Activated T-cell treated with anti-CD3 and anti-CD28 coated beads for 48 hours (primary cell): ENCODE measurements around the gene OR52E2.
"Not testable (repeated sequence)": the region's sequence is repeated elsewhere in the genome, so short reads cannot be mapped to it uniquely, and the experiment has no call there.

Experiments
- DNase-seq: peaks from one replicate; pipeline ENCODE4 v3.0.0-alpha.2; 2020; ENCODE audit warnings: low read depth

The OR52E2 gene

DNA sequence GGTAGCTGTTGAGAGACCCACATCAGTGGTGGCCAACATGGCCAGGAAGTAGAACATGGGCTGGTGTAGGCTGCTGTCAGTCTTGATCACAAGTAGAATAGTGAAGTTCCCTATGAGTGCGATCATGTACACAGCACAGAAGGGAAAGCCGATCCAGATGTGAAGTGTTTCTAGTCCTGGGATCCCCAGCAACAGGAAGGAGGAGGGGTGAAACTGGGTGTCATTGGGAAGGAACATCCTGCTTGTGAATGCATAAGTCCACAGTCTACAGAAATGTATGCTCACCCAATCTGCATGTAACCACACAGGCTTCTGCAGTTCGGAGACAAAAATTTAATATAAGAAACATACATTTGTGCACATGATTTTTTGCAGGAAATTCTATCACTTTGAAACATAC is at the start of gene OR52E2:
Gene OR52E2 (minus strand): TSS at position 237 of the 400 bp plus-strand sequence. CDS start 0 bp downstream, at position 237.
- no peak for DNase-seq

DNA sequence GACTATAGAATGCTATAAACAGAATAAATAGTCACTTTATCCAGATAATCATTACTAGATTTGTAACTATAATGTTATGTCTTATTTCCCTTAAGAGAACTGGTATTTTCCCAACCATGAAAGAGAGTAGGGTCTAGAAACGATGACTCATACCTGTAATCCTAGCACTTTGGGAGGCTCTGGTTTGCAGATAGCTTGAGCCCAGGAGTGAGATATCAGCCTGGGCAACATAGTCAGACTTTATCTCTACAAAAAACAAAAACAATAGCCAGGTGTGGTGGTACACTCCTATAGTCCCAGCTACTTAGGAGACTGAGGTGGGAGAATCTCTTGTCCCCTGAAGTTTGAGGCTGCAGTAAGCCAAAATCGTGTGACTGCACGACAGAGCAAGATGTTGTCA is 47.9 kb upstream of the OR52E2 start:
- DNase-seq, result no peak

DNA sequence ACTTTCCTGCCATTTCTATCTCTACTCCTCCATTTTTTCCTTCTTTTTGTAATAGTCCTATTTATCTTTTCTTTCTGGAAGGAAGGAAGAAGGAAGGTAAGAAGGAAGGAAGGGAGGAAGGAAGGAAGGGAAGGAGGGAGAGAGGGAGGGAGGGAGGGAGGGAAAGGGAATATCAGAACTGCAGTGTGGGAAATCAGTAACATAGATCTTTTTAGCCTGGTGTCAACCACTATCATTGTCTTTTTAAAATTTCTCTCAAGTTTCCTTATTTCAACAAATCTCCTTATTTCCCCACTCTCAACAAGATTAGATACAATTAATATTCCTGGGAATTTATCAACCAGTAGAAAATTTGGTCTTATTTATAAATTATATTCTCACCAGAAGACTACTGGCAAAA is 43.6 kb upstream of the OR52E2 start:
- DNase-seq, result no peak

DNA sequence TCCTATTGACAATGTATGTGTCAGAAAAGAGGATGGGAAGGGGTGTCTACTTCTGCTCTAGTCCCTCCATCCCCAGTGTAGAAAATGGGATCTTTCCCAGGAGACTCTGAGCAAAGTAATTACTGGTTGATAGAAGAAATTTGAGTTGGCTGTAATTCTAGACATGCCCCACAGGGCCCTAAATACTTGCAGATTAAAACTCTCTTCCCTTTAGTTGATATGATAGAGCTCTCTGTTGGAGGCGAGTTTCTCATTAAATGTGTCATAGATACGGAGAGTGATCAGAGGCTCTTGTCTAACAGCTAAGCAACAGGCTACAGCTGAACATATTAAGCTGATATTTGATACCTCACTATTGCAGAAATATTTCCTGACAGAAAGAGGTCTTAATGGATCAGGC is 42.8 kb upstream of the OR52E2 start:
- no peak for DNase-seq

DNA sequence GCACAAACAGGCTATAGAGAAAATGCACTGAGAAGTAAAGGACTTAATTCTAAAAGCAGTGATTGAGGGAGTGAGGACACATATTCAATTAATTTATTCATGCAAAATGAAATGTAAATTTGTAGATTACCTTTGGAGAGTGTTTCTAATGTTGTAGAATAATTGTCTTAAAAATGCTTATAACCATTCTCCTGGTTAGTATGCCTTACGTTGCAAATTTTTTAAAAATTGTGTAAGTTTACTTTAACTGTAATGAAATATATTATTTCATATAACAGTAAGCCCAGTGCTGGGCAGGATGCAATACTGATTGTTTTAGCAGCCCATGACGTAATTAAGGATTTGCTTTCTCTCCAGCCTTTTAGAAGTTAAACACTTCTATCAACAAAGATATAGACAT is 36.6 kb upstream of the OR52E2 start:
- DNase-seq, result no peak

DNA sequence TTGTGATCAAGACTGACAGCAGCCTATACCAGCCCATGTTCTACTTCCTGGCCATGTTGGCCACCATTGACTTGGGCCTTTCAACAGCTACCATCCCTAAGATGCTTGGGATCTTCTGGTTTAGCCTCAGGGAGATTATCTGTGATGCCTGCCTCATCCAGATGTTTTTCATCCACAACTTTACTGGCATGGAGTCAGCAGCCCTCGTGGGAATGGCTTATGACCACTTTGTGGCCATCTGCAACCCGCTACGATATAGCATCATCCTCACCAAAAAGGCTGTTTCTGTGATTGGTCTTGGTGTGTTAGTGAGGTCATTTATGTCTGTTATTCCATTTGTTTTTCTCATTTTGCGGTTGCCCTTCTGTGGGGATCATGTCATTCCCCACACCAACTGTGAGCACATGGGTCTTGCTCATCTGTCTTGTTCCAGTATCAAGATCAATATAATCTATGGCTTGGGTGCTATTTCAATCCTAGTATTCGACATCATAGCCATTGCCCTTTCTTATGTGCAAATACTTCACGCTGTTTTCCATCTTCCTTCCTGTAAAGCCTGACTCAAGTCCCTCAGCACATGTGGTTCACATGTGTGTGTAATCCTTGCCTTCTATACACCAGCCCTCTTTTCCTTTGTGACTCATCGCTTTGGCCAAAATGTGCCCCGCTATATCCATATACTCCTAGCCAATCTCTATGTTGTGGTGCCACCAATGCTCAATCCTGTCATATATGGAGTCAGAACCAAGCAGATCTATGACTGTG is 33.6 kb upstream of the OR52E2 start:
- no peak for DNase-seq

DNA sequence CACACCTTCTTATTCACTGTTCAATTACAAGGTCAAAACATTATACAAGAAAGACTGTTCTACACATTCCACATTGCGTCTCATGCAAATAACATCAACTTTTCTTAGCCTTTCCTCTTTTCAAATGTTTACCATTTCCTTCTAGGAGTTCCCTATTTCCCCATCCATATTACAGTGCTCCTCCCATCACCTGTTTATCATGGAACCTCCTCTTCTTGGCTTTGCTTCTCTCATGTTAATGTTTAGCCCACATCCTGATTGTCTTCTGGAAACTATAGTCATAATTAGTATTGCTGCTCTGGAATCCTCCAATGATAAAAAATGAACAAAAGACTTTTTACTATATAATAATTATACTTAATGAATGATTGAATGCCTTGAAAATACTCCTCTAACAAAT is 31.2 kb upstream of the OR52E2 start:
- no peak for DNase-seq

DNA sequence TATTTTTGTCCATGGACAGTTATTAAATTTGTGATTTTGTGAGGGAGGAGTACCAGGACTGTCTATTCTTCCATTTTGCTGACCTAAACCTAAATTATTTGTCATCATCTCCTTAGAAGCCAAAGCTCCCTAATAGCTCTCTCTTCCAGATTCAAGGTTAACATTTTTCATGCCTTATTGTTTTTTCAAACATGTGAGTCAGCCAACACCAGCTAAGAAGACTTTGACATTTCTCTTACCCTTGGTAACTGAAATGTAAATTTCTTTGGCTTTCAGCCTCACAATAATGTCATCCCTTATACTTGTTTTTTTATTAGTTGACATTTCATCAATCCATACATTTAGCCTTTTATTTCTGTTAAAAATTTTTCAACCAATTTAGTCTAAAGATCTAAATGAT is 29.1 kb upstream of the OR52E2 start:
- no peak for DNase-seq

DNA sequence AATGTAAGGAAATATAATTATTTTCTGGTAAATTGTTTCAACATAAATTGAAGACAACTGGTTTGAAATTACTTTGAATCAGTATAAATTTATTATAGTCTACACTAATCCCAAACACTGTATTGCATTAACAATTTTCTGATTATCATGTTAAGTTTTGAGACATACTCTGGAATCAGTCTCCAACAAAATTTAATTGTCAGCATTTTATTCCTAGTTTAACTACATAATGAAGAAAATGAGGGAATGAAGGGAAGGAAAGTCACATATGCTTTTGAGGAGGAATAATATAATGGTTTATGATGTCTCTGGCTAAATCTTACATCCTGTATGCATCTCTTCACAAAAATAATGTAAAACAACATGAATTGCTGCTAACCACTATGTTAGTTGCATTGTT is 24.2 kb upstream of the OR52E2 start:
- no peak for DNase-seq

DNA sequence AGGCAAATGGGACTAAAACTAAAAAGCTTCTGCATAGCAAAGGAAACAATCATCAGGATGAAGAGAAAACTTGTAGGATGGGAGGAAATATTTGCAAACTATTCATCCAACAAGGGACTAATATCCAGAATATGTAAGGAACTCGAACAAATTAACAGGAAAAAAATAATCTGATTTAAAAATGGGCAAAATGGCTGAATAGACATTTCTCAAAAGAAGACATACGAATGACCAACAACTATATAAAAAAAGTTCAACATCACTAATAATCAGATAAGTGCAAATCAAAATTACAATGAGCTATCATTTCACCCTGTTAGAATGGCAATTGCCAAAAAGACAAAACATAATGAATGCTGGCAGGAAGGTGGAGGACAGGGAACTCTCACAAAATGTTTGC is 22.0 kb upstream of the OR52E2 start:
- DNase-seq, result no peak

DNA sequence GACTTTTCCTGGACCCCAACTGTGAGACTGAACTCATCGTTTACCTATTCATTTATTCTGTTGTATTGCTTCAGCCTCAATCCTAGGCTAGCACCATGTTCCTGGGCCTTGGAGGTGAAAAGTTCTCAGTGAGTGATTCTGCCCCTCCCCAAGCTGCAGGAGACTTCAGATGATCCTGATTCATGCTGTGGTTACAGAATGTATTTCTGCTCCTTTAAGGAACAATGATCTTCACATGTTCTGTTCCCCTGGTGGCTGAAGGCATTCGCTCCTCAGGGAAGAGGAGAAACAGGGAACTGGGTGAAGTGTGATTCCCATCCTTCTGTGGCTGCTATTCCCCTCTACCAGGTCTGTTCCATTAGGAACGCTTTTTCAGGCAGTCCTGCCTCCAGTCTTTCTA is 12.4 kb upstream of the OR52E2 start:
- DNase-seq, result no peak

DNA sequence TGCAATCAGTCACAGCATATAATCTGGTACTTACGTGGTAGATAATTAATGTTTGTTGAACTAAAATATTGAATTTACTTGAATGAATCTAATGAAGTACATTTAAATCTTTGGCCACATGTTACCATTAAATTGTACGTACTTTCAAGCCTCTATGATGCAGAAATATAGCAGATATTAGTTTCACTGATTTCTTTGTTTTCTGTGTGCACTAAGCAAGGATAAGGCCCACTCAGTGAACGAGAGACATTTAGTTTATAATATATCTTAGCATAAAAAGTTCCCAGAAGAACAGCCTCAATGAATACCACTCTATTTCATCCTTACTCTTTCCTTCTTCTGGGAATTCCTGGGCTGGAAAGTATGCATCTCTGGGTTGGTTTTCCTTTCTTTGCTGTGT is 9.8 kb upstream of the OR52E2 start, which contains the start of gene OR52E1:
Gene OR52E1 (plus strand): TSS at position 301 of the 400 bp plus-strand sequence.
- DNase-seq, result no peak

DNA sequence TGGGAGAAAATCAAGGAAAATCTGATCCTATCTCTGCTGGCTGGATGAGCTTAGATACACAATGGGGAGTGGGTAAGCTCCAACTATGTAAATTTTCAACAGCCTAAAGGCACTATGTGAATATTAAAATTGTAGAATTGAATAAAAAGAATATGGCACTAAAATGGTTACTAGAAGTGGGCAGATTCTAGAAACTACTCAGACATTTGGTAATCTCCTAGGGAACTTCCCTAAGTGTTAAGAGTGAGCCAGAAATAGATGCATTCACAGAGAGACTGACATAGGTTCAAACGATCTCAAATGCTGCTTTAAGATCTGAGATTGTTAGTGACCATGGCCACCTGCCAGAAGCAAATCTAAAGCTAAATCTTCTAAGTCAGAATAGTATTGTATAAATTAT is 5.6 kb upstream of the OR52E2 start:
- DNase-seq, result no peak

DNA sequence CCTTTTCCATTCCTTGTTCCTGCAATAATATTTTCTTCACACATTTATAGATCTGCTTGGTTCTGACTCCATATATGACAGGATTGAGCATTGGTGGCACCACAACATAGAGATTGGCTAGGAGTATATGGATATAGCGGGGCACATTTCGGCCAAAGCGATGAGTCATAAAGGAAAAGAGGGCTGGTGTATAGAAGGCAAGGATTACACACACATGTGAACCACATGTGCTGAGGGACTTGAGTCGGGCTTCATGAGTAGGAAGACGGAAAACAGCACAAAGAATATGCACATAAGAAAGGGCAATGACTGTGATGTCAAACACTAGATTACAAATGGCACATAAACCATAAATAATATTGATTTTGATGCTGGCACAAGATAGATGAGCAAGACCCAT is 748 bp downstream of the OR52E2 start:
- DNase-seq, result not testable (repeated sequence)

DNA sequence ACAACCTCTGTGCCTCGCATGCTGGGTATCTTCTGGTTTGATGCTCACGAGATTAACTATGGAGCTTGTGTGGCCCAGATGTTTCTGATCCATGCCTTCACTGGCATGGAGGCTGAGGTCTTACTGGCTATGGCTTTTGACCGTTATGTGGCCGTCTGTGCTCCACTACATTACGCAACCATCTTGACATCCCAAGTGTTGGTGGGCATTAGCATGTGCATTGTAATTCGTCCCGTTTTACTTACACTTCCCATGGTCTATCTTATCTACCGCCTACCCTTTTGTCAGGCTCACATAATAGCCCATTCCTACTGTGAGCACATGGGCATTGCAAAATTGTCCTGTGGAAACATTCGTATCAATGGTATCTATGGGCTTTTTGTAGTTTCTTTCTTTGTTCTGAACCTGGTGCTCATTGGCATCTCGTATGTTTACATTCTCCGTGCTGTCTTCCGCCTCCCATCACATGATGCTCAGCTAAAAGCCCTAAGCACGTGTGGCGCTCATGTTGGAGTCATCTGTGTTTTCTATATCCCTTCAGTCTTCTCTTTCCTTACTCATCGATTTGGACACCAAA is 12.6 kb downstream of the OR52E2 start:
- DNase-seq, result no peak

DNA sequence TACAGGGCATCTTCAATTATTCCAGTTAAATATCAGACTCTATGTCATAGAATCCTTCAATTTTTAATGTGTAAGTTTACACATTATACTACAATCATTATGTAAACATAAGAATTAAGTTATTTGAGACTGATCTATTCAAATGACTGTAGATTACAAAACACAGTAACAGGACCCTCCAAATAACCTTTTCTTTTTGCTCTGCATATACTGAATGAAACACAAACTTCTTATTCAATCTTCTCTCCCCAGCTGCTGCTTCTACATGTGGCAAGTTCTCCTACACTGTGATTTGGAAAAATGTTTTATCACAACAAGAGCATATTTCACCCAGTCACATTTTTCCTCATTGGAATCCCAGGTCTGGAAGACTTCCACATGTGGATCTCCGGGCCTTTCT is 13.2 kb downstream of the OR52E2 start, which contains the start of gene OR52J3:
Gene OR52J3 (plus strand): TSS at position 301 of the 400 bp plus-strand sequence. CDS start 0 bp downstream, at position 301.
- DNase-seq, result no peak

DNA sequence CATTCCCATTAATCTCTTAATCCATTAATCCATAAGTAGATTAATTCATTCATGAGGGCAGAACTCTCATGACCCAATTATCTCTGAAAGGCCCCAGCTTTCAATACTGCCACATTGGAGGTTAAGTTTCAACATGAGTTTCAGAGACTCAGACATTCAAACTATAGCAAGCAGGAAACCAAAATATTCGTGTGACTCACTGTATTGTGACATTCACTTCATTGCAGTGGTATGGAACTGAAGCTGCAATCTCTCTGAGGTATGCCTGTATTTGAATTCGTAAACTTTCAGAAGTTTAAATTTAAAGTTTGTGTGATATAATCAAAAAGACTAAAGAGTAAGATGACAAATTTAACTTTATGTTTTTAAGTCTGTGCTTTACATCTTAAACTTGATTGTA is 16.0 kb downstream of the OR52E2 start:
- no peak for DNase-seq

DNA sequence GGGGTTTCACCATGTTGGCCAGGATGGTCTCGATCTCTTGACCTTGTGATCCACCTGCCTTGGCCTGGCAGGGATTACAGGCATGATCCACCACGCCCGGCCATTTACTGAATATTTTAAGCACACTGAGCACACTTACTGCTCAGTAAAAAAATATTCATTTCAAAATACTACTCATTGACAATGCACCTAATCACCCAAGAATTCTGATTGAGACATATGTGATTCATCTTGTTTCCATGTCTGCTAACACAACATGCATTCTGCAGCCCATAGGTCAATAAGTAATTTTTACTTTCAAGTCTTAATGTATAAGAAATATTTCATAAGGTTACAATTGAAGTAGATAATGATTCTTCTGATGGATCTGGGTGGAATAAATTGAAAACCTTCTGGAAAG is 17.3 kb downstream of the OR52E2 start:
- no peak for DNase-seq

DNA sequence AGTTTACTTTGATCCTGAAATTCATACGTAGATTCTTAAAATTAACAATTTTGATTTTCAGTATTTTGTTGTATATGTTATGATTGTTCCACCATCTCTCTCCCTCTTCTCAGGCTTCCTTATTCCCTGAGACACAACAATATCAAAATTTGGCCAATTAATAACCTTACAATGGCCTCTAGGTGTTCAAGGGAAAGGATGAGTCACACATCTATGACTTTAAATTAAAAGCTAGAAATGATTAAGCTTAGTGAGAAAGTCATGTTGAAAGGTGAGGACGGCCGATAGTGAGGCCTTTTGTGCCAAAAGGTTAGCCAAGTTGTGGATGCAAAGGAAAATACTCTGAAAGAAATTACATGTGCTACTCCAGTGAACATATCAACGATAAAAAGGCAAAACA is 18.6 kb downstream of the OR52E2 start:
- no peak for DNase-seq

DNA sequence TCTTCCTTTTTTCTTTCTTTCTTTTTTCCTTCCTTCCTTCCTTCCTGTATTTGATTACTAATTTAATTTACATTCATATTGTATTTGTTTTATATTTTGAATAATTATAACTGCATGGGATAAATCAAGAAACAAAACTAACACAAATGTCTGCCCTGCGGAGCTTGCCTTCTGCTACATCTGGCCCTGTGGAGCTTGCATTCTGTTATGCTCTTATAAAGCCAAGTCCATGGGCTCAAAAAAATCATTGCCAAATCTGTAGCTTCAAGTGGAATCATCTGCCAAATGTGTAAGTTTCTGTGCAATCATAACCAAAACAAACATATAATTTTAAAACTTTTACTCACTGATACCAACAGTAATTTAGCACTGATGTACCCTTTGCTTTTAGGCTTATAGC is 21.1 kb downstream of the OR52E2 start:
- no peak for DNase-seq

DNA sequence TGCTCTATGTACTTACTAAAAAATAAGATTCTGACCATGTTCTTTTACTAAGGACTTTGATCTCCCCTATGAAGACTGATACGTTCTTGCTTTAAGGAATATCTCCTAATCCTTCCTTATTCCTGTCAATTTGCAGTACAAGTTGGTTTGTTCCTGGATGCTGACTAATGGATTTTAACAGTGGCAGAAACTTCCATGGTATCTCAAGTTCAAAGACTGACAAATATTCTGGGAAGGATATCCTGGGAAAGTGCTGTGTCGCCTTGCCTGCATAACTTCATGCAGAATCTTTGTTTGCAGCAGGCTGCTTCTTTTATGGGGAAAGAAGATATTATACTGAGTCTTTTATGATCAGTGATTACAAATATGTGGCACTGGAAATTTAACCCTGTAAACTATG is 21.5 kb downstream of the OR52E2 start:
- no peak for DNase-seq

DNA sequence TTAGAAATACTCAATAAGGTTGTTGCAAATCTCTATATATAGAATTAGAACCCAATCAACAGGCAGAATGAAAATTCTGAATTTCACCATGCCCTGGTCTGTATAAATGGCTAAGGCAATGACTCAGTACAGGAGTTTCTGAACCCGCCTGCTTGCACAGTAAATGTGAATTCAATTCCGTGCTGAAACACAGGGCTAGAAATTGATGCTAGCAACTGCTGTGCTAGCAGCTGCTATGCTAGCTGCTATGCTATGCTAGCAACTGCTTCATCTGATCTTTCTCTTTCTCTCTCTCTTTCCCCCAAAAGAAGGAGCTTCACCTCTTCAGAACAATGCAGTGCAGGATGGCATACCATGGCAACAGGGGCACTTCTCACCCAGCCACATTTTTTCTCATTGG is 22.8 kb downstream of the OR52E2 start:
- DNase-seq, result no peak

DNA sequence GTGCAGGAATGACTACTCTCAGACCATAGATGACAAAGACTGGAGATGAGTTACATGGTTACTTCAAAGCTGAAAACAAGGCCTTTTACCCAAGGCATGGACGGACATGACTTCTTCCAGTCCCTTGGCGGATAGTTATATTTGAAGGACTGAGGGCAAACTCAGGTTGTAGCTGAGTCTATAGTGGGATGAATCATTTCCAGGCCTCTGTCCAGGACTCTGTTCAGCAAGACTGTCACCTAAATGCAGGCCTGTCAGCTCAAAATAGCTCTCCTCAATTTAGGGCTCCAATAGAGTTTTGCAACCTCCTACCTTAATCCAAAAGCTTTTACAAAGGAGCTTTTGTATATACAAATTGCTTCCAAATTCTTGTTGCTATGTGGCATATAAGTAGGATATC is 37.4 kb downstream of the OR52E2 start:
- DNase-seq, result no peak

DNA sequence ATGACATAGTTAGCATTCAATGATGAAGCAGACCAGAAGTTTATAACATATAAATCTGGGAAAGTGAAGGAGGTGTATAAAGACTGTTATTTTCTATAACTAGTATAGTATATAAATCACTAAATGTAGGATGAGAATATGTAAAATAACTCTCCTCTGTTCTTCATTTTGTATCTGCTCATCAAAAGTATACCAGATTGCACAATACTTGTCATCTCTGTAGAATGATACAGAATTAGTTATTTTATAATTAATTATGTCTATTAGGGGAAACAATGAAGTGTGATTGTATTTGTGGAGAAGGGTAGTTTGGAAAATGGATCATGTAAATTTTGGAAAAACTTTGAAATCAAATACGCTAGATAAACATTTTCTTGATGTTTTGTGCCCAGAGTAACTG is 46.4 kb downstream of the OR52E2 start:
- DNase-seq, result no peak
